Measurements from ENCODE around the gene MAML2. TPM values are rescaled to one million over a fixed set of nuclear protein-coding genes. Genes with fewer than 3 reads are reported as not detected.

The MAML2 gene
- total and polyA plus RNA-seq, 2 of the 8 experiments (the other 6 are each of a cell fraction or from before 2014, with no cell fraction given): 3.8 to 6.6 TPM

- H2BK120ac ChIP-seq (replicated peaks; ENCODE audit: low read depth, low read length): no peak overlapping the region
- no peak overlapping the region for H3K9ac ChIP-seq (replicated peaks in 1 of 4; ENCODE audit: extremely low read depth in 1 of 4, low read depth in 3 of 4, low read length in 3 of 4)
- ChIA-PET CTCF (ENCODE audit: partially characterized antibody) (interaction anchor here (1.2 to 1.4 kb wide), 3 partner anchors 12 to 135 kb away, joined by 3 to 4 read pairs (median 4); no protein-coding TSS in a partner anchor), POLR2A (ENCODE audit: partially characterized antibody) (no interaction called here)
- H3K56ac ChIP-seq (replicated peaks; ENCODE audit: insufficient read length, low read depth, low read length): no peak overlapping the region
- WGBS, 2 experiments (ENCODE audit: extremely low coverage in 1 of 2, insufficient coverage in 1 of 2, insufficient read length in 1 of 2, insufficient replicate concordance in 2 of 2, low coverage in 1 of 2, low lambda C conversion rate in 2 of 2, missing lambda C conversion rate in 1 of 2): 94% methylated on average over 2 of the region's 2 CpGs; no CpG with 5 or more reads in 1 of the 2 experiments
- H3K79me2 ChIP-seq (ENCODE audit: control insufficient read depth in 1 of 2, insufficient read depth in 2 of 2, low read length in 2 of 2): no peaks in the 10 kb centered on the region
- H3K23ac ChIP-seq (ENCODE audit: insufficient read length): no peak overlapping the region
- H2BK20ac ChIP-seq (ENCODE audit: low read length): no peak overlapping the region
- no peak overlapping the region for H2BK5ac ChIP-seq (ENCODE audit: low read depth, low read length)
- H3K27ac ChIP-seq (ENCODE audit: low read depth, low read length): no peak overlapping the region
- no peaks in the 10 kb centered on the region for H3K9me3 ChIP-seq (ENCODE audit: insufficient read depth in 2 of 2, low read depth in 1 of 2, low read length in 1 of 2)
- H3K14ac ChIP-seq (ENCODE audit: insufficient read length): no peak overlapping the region
- H3K36me3 ChIP-seq (ENCODE audit: control insufficient read depth in 2 of 4, insufficient read depth in 4 of 4, low read length in 3 of 4): no peaks in the 10 kb centered on the region
- no peak overlapping the region for H2BK12ac ChIP-seq (ENCODE audit: low read depth, low read length)
- no peak overlapping the region for H2BK15ac ChIP-seq (ENCODE audit: low read length)
- H3K4me3 ChIP-seq (ENCODE audit: extremely low read depth in 1 of 4, insufficient read depth in 2 of 4, low read depth in 3 of 4, low read length in 4 of 4): no peak overlapping the region
- no peak overlapping the region for H3K18ac ChIP-seq (ENCODE audit: extremely low read depth, low read length)
- peaks cover 0 to 1% (median under 1%) of the 10 kb centered on the region in 4 experiments; a peak in 3 of 7 replicates for H3K4me1 ChIP-seq (replicated peaks in 1 of 4; ENCODE audit: control insufficient read depth in 3 of 4, insufficient read depth in 4 of 4, low read length in 3 of 4)
- H4K8ac ChIP-seq (ENCODE audit: extremely low read depth, insufficient read depth, low read length): no peak overlapping the region
- H4K91ac ChIP-seq (replicated peaks; ENCODE audit: insufficient read length, low read length): no peak overlapping the region
- no peak for FAIRE-seq
- H3K4ac ChIP-seq (replicated peaks; ENCODE audit: insufficient read length, low read depth, low read length): no peak overlapping the region
- no peaks in the 10 kb centered on the region; the same call in 1 of the 2 replicates for H3K23me2 ChIP-seq (ENCODE audit: low read depth, low read length)
- H2AK5ac ChIP-seq (ENCODE audit: low read depth, low read length): no peak overlapping the region
- no peaks in the 10 kb centered on the region for H4K20me1 ChIP-seq (replicated peaks in 1 of 2; ENCODE audit: control insufficient read depth in 1 of 2, insufficient read depth in 2 of 2, low read length in 2 of 2)
- no peak overlapping the region for H3K4me2 ChIP-seq (ENCODE audit: insufficient read depth in 1 of 2, low read depth in 2 of 2, low read length in 2 of 2)
- no peak for DNase-seq (ENCODE audit: low read depth in 1 of 2, low spot score in 2 of 2)
- no peak overlapping the region for H2AFZ ChIP-seq (ENCODE audit: low read length)
- no peak for TF ChIP-seq CBX8 (IDR thresholded peaks at IDR 0.05; ENCODE audit: borderline replicate concordance, low read depth, low read length)
- no peak for TF ChIP-seq POLR2A (IDR thresholded peaks at IDR 0.05; ENCODE audit: control extremely low read depth in 1 of 2, low read depth in 2 of 2, low read length in 2 of 2)
- TF ChIP-seq POLR2AphosphoS5 (IDR thresholded peaks at IDR 0.05; ENCODE audit: low read depth, low read length): no peak
- TF ChIP-seq NRF1 (IDR thresholded peaks at IDR 0.05; ENCODE audit: low read depth, low read length): no peak
- TF ChIP-seq SIX5 (IDR thresholded peaks at IDR 0.05; ENCODE audit: low read depth, low read length): no peak
- no peak for TF ChIP-seq USF2 (IDR thresholded peaks at IDR 0.05; ENCODE audit: low read length)
- no peak for TF ChIP-seq RBBP5 (IDR thresholded peaks at IDR 0.05; ENCODE audit: borderline replicate concordance, low read depth, low read length)
- no peak for TF ChIP-seq KDM5A (IDR thresholded peaks at IDR 0.05; ENCODE audit: low read length)
- TF ChIP-seq TAF1 (IDR thresholded peaks at IDR 0.05; ENCODE audit: low read depth, low read length): no peak
- TF ChIP-seq RNF2 (IDR thresholded peaks at IDR 0.05; ENCODE audit: borderline replicate concordance, low read depth, low read length, missing control alignments, poor library complexity, severe bottlenecking): no peak
- no peak for TF ChIP-seq EGR1 (IDR thresholded peaks at IDR 0.05; ENCODE audit: borderline replicate concordance, low read depth, low read length)
- no peak for TF ChIP-seq BRCA1 (IDR thresholded peaks at IDR 0.05; ENCODE audit: low read depth, low read length)
- no peak for TF ChIP-seq SP1 (IDR thresholded peaks at IDR 0.05; ENCODE audit: low read depth, low read length)
- no peak for TF ChIP-seq TEAD4 (IDR thresholded peaks at IDR 0.05; ENCODE audit: low read depth, low read length)
- no peak overlapping the region for H4K5ac ChIP-seq (ENCODE audit: insufficient read length, low read depth, low read length)
- H3K79me1 ChIP-seq (ENCODE audit: low read depth, low read length): no peaks in the 10 kb centered on the region
- no peaks in the 10 kb centered on the region for H3K27me3 ChIP-seq (replicated peaks in 1 of 4; ENCODE audit: control insufficient read depth in 3 of 4, extremely low read depth in 1 of 4, insufficient read depth in 3 of 4, low read length in 3 of 4)
Measured at GRCh38 chr11:95984072-95984471, 358.9 kb downstream of the MAML2 start.
